ENCODE data around the gene BAIAP2. TPM values are rescaled to one million over a fixed set of nuclear protein-coding genes. Genes with fewer than 3 reads are reported as not detected.

The BAIAP2 gene
- total and polyA plus RNA-seq, 2 of the 13 experiments (the other 11 are each of a cell fraction or from before 2014, with no cell fraction given), result 22.5 to 24.0 TPM

DNA sequence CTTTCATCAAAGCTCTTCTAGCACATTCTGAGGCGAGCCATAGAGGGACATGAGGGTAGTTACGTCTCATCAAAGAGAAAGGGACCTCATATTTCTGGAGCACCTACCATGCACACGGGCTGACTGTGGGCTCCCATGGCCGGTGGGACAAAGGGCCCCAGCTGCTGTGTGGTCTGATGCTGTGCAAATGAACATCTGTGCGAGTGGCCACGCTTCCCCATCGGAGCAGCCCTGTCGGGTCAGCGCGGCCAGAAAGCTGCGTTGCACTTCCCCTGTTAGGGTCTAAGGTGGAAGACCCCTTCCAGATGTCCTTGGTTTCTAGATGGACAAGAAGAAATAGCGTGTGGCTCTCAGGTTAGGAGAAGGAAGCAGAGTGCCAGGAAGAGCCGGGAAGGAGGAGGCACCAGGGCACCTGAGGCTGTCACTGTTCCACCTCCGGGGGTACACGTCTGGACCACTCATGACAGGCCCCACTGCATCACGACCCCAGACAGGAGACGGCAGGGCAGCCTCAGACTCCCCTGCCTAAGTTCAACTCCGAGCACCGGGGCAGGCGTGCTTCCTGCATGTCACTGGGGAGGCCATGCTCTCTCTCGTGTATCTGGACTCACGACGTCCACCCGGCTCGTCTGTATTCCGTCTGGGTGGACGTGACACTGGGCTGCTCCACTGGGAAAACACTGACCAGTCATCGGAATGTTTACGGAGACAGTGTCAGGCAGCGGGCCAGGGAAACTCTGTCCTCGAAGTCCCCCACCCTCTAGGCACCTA, 8.5 kb upstream of the BAIAP2 start (continued):
- TF ChIP-seq, protein P1, sequence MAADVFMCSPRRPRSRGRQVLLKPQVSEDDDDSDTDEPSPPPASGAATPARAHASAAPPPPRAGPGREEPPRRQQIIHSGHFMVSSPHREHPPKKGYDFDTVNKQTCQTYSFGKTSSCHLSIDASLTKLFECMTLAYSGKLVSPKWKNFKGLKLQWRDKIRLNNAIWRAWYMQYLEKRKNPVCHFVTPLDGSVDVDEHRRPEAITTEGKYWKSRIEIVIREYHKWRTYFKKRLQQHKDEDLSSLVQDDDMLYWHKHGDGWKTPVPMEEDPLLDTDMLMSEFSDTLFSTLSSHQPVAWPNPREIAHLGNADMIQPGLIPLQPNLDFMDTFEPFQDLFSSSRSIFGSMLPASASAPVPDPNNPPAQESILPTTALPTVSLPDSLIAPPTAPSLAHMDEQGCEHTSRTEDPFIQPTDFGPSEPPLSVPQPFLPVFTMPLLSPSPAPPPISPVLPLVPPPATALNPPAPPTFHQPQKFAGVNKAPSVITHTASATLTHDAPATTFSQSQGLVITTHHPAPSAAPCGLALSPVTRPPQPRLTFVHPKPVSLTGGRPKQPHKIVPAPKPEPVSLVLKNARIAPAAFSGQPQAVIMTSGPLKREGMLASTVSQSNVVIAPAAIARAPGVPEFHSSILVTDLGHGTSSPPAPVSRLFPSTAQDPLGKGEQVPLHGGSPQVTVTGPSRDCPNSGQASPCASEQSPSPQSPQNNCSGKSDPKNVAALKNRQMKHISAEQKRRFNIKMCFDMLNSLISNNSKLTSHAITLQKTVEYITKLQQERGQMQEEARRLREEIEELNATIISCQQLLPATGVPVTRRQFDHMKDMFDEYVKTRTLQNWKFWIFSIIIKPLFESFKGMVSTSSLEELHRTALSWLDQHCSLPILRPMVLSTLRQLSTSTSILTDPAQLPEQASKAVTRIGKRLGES (CRISPR knock-in tag; IDR thresholded peaks at IDR 0.05; ENCODE audit: borderline replicate concordance), result no peak
- no peak for TF ChIP-seq ZNF891 (CRISPR knock-in tag; IDR thresholded peaks at IDR 0.05)
- TF ChIP-seq, protein P2, sequence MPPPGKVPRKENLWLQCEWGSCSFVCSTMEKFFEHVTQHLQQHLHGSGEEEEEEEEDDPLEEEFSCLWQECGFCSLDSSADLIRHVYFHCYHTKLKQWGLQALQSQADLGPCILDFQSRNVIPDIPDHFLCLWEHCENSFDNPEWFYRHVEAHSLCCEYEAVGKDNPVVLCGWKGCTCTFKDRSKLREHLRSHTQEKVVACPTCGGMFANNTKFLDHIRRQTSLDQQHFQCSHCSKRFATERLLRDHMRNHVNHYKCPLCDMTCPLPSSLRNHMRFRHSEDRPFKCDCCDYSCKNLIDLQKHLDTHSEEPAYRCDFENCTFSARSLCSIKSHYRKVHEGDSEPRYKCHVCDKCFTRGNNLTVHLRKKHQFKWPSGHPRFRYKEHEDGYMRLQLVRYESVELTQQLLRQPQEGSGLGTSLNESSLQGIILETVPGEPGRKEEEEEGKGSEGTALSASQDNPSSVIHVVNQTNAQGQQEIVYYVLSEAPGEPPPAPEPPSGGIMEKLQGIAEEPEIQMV (CRISPR knock-in tag; IDR thresholded peaks at IDR 0.05; ENCODE audit: low read depth), result no peak
- peak; percentile 48; the same call in 1 of the 2 replicates for TF ChIP-seq ZBTB38 (CRISPR knock-in tag; IDR thresholded peaks at IDR 0.05)
- TF ChIP-seq, protein P3, sequence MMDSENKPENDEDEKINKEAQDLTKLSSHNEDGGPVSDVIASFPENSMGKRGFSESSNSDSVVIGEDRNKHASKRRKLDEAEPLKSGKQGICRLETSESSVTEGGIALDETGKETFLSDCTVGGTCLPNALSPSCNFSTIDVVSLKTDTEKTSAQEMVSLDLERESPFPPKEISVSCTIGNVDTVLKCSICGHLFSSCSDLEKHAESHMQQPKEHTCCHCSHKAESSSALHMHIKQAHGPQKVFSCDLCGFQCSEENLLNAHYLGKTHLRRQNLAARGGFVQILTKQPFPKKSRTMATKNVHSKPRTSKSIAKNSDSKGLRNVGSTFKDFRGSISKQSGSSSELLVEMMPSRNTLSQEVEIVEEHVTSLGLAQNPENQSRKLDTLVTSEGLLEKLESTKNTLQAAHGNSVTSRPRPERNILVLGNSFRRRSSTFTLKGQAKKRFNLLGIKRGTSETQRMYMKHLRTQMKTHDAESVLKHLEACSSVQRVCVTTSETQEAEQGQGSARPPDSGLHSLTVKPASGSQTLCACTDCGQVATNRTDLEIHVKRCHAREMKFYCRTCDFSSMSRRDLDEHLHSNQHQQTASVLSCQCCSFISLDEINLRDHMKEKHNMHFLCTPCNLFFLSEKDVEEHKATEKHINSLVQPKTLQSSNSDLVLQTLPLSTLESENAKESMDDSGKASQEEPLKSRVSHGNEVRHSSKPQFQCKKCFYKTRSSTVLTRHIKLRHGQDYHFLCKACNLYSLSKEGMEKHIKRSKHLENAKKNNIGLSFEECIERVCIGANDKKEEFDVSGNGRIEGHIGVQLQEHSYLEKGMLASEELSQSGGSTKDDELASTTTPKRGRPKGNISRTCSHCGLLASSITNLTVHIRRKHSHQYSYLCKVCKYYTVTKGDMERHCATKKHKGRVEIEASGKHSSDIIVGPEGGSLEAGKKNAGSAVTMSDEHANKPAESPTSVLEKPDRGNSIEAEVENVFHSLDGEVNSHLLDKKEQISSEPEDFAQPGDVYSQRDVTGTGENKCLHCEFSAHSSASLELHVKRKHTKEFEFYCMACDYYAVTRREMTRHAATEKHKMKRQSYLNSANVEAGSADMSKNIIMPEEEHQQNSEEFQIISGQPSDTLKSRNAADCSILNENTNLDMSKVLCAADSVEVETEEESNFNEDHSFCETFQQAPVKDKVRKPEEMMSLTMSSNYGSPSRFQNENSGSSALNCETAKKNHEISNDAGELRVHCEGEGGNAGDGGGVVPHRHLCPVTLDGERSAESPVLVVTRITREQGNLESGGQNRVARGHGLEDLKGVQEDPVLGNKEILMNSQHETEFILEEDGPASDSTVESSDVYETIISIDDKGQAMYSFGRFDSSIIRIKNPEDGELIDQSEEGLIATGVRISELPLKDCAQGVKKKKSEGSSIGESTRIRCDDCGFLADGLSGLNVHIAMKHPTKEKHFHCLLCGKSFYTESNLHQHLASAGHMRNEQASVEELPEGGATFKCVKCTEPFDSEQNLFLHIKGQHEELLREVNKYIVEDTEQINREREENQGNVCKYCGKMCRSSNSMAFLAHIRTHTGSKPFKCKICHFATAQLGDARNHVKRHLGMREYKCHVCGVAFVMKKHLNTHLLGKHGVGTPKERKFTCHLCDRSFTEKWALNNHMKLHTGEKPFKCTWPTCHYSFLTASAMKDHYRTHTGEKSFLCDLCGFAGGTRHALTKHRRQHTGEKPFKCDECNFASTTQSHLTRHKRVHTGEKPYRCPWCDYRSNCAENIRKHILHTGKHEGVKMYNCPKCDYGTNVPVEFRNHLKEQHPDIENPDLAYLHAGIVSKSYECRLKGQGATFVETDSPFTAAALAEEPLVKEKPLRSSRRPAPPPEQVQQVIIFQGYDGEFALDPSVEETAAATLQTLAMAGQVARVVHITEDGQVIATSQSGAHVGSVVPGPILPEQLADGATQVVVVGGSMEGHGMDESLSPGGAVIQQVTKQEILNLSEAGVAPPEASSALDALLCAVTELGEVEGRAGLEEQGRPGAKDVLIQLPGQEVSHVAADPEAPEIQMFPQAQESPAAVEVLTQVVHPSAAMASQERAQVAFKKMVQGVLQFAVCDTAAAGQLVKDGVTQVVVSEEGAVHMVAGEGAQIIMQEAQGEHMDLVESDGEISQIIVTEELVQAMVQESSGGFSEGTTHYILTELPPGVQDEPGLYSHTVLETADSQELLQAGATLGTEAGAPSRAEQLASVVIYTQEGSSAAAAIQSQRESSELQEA (CRISPR knock-in tag; IDR thresholded peaks at IDR 0.05; ENCODE audit: not compliant biosample characterization), result no peak
- TF ChIP-seq, protein P4, sequence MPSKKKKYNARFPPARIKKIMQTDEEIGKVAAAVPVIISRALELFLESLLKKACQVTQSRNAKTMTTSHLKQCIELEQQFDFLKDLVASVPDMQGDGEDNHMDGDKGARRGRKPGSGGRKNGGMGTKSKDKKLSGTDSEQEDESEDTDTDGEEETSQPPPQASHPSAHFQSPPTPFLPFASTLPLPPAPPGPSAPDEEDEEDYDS (CRISPR knock-in tag; IDR thresholded peaks at IDR 0.05), result no peak
- peak; percentile 27; the same call in 1 of the 2 replicates for TF ChIP-seq SALL1 (CRISPR knock-in tag; IDR thresholded peaks at IDR 0.05)
- TF ChIP-seq CENPX (CRISPR knock-in tag; IDR thresholded peaks at IDR 0.05), result no peak
- TF ChIP-seq, protein P5, sequence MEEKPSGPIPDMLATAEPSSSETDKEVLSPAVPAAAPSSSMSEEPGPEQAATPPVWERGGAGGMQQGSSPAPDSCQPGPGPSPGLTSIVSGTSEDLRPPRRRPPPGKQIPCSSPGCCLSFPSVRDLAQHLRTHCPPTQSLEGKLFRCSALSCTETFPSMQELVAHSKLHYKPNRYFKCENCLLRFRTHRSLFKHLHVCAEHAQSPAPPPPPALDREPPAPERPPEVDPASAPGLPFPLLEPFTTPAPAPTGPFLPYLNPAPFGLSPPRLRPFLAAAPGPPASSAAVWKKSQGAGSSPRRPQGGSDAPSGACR (CRISPR knock-in tag; IDR thresholded peaks at IDR 0.05), result no peak
